Natural killer cell (primary cell): ENCODE results near the gene SORCS2. TPM values are rescaled to one million over a fixed set of nuclear protein-coding genes. Genes with fewer than 3 reads are reported as not detected.

Experiments
- ATAC-seq, 3 donors: fragments of 150-1000 bp in 2 of 3; fragments of 200-7000 bp in 1 of 3; cut with Tn5 transposase; 1 replicate in 1 of 3; 2 replicates in 2 of 3; pipeline ENCODE4 v1.10.0; 2021; ENCODE audit warnings: mild to moderate bottlenecking in 2 of 3, moderate library complexity in 2 of 3
- DNase-seq, 2 donors: peaks; one replicate each; pipeline versions ENCODE4 v3.0.0 to v3.0.0-alpha.2; 2013 to 2021; ENCODE audit warnings: mixed read lengths in 1 of 2
- H3K27ac ChIP-seq: one replicate; pipeline ENCODE4 v1.5.1; 2013; ENCODE audit warnings: mild to moderate bottlenecking, low read length
- H3K27me3 ChIP-seq: one replicate; pipeline ENCODE4 v1.6.1; 2013; ENCODE audit warnings: low read length; ENCODE audit not compliant: control insufficient read depth, insufficient read depth
- H3K36me3 ChIP-seq: one replicate; pipeline ENCODE4 v1.6.1; 2013; ENCODE audit warnings: low read length; ENCODE audit not compliant: control insufficient read depth, insufficient read depth
- H3K4me1 ChIP-seq: one replicate; pipeline ENCODE4 v1.6.1; 2013; ENCODE audit warnings: low read length; ENCODE audit not compliant: control insufficient read depth, insufficient read depth
- H3K4me3 ChIP-seq: one replicate; pipeline ENCODE4 v1.5.1; 2013; ENCODE audit warnings: low read length
- H3K9me3 ChIP-seq: one replicate; pipeline ENCODE4 v1.6.1; 2013; ENCODE audit warnings: low read length; ENCODE audit not compliant: control insufficient read depth, insufficient read depth
- H3K27ac Mint-ChIP-seq, 2 donors: one replicate each; pipeline ENCODE4 v1.8.0; 2022; ENCODE audit warnings: mild to moderate bottlenecking in 2 of 2, mixed read lengths in 2 of 2, moderate library complexity in 1 of 2
- H3K27me3 Mint-ChIP-seq, 2 donors: one replicate each; pipeline ENCODE4 v1.8.0; 2022; ENCODE audit warnings: low read depth in 2 of 2, mixed read lengths in 2 of 2
- H3K36me3 Mint-ChIP-seq: one replicate; pipeline ENCODE4 v1.8.0; 2022; ENCODE audit warnings: mixed read lengths
- H3K4me1 Mint-ChIP-seq, 2 donors: one replicate each; pipeline ENCODE4 v1.8.0; 2022; ENCODE audit warnings: mixed read lengths in 2 of 2
- H3K4me3 Mint-ChIP-seq: one replicate; pipeline ENCODE4 v1.8.0; 2022; ENCODE audit warnings: mild to moderate bottlenecking, moderate library complexity, mixed read lengths
- H3K9me3 Mint-ChIP-seq, 2 donors: one replicate each; pipeline ENCODE4 v1.8.0; 2022; ENCODE audit warnings: mixed read lengths in 2 of 2
- CTCF ChIP-seq: fragments of 200-600 bp; IDR thresholded peaks from one replicate; pipeline ENCODE4 v1.8.0; 2022; ENCODE audit warnings: antibody characterized with exemption
- WGBS: methylation state at CpG from one replicate; pipeline ENCODE4 v1.1.7; 2013; ENCODE audit warnings: missing lambda C conversion rate; ENCODE audit not compliant: insufficient coverage; 5-methylcytosine and 5-hydroxymethylcytosine counted together
- intact Hi-C: fragments of 100-400 bp; cut with micrococcal nuclease; formaldehyde crosslinking; loops from one replicate; pipeline ENCODE4 v1.14.2; 2022
- total RNA-seq, 4 donors: library from RNA; stranded (reverse); fragments of 120-200 nt in 1 of 4; gene quantifications; one replicate each; pipeline versions ENCODE4 v1.2.3 to v1.2.4, GENCODE V29; 2013 to 2022

SORCS2 gene
- total RNA-seq, 3 donors from 2014 or later (not counting 1 experiment from before 2014, with no cell fraction given) = 1.2 to 2.5 (median 1.4) TPM

GRCh38 chr4:7476820-7477219 is 284.5 kb downstream of the SORCS2 start:
- Mint-ChIP-seq H3K4me1 (peaks cover 0 to 11% of the 10 kb centered on the region in 2 donors), H3K36me3 (no peaks in the 10 kb centered on the region), H3K4me3 (no peak overlapping the region), H3K27ac (no peak overlapping the region), H3K27me3 (peaks cover 7 to 13% of the 10 kb centered on the region in 2 donors), H3K9me3 (no peaks in the 10 kb centered on the region)
- Histone ChIP-seq H3K27me3 (no peaks in the 10 kb centered on the region), H3K9me3 (no peaks in the 10 kb centered on the region), H3K36me3 (no peaks in the 10 kb centered on the region), H3K27ac (no peak overlapping the region), H3K4me1 (no peaks in the 10 kb centered on the region), H3K4me3 (no peak overlapping the region)
- TF ChIP-seq CTCF = no peak
- 64% methylated on average over 6 of the region's 6 CpGs for WGBS
- DNase-seq (no peak), ATAC-seq (no peak)
- intact Hi-C loops = no loop called here

GRCh38 chr4:7477695-7478094 is 285.4 kb downstream of the SORCS2 start:
- TF ChIP-seq CTCF = no peak
- ATAC-seq = no peak
- intact Hi-C loops = no loop called here
- no peaks in the 10 kb centered on the region for H3K27me3 ChIP-seq
- H3K27ac Mint-ChIP-seq = no peak overlapping the region
- no peaks in the 10 kb centered on the region for H3K36me3 ChIP-seq
- no peaks in the 10 kb centered on the region for H3K36me3 Mint-ChIP-seq
- peaks cover 0 to 5% of the 10 kb centered on the region in 2 donors for H3K27me3 Mint-ChIP-seq
- H3K9me3 Mint-ChIP-seq = no peaks in the 10 kb centered on the region
- no peak overlapping the region for H3K27ac ChIP-seq
- H3K4me1 Mint-ChIP-seq = peaks cover 0 to 5% of the 10 kb centered on the region in 2 donors
- no peaks in the 10 kb centered on the region for H3K4me1 ChIP-seq
- 90% methylated on average over 7 of the region's 7 CpGs for WGBS
- no peak overlapping the region for H3K4me3 ChIP-seq
- DNase-seq = no peak
- no peak overlapping the region for H3K4me3 Mint-ChIP-seq
- no peaks in the 10 kb centered on the region for H3K9me3 ChIP-seq

- H3K4me3 ChIP-seq = no peak overlapping the region
- no peak overlapping the region for H3K27ac Mint-ChIP-seq
- no peak overlapping the region for H3K27ac ChIP-seq
- H3K27me3 Mint-ChIP-seq = no peaks in the 10 kb centered on the region
- no peak for TF ChIP-seq CTCF
- 75% methylated on average over 11 of the region's 11 CpGs for WGBS
- DNase-seq (no peak), ATAC-seq (no peak)
- no peaks in the 10 kb centered on the region for H3K36me3 Mint-ChIP-seq
- no peaks in the 10 kb centered on the region for H3K9me3 ChIP-seq
- H3K27me3 ChIP-seq = no peaks in the 10 kb centered on the region
- no peaks in the 10 kb centered on the region for H3K36me3 ChIP-seq
- H3K4me3 Mint-ChIP-seq = no peak overlapping the region
- intact Hi-C loops = no loop called here
- peaks cover 0 to 5% of the 10 kb centered on the region in 2 donors for H3K4me1 Mint-ChIP-seq
- H3K9me3 Mint-ChIP-seq = no peaks in the 10 kb centered on the region
- no peaks in the 10 kb centered on the region for H3K4me1 ChIP-seq
Observed at GRCh38 chr4:7478665-7479064, 286.3 kb downstream of the SORCS2 start.

- ATAC-seq (no peak), DNase-seq (no peak)
- H3K27me3 ChIP-seq = no peaks in the 10 kb centered on the region
- peaks cover 0 to 13% of the 10 kb centered on the region in 2 donors for H3K4me1 Mint-ChIP-seq
- H3K4me1 ChIP-seq = no peaks in the 10 kb centered on the region
- no peak overlapping the region for H3K4me3 Mint-ChIP-seq
- no peak overlapping the region for H3K4me3 ChIP-seq
- no peak overlapping the region for H3K27ac ChIP-seq
- 84% methylated on average over 16 of the region's 16 CpGs for WGBS
- H3K36me3 Mint-ChIP-seq = no peaks in the 10 kb centered on the region
- H3K9me3 ChIP-seq = no peaks in the 10 kb centered on the region
- no peak for TF ChIP-seq CTCF
- H3K36me3 ChIP-seq = no peaks in the 10 kb centered on the region
- intact Hi-C loops = no loop called here
- peaks cover 0 to under 1% of the 10 kb centered on the region in 2 donors for H3K27me3 Mint-ChIP-seq
- H3K27ac Mint-ChIP-seq = no peak overlapping the region
- H3K9me3 Mint-ChIP-seq = no peaks in the 10 kb centered on the region
Observed at GRCh38 chr4:7480423-7480822, 288.1 kb downstream of the SORCS2 start.
